H1 (cell line): ENCODE measurements around the gene APLP1. TPM values are rescaled to one million over a fixed set of nuclear protein-coding genes. Genes with fewer than 3 reads are reported as not detected.

Source experiments
- CTCF ChIA-PET: fragments of 300-600 bp; sonication (Branson Sonifier 250); formaldehyde crosslinking; loops from one replicate; lab custom pipeline; 2021; ENCODE audit not compliant: partially characterized antibody; lab: Charles Lee
- POLR2A ChIA-PET: fragments of 300-600 bp; sonication (Branson Sonifier 250); formaldehyde crosslinking; loops from one replicate; lab custom pipeline; 2021; ENCODE audit warnings: inconsistent platforms; ENCODE audit not compliant: partially characterized antibody; lab: Charles Lee
- DNase-seq, 2 experiments: peaks; one replicate each; pipeline versions ENCODE4 v3.0.0 to v3.0.0-alpha.2; 2010 to 2022; ENCODE audit warnings: low spot score in 2 of 2, low read depth in 1 of 2, mixed read lengths in 1 of 2
- FAIRE-seq: peaks from 2 replicates; lab custom pipeline; 2011; peaks lifted over from hg19 to GRCh38; lab: Jason Lieb, UNC
- H2AFZ ChIP-seq: 2 replicates; pipeline ENCODE4 v1.8.1; 2012; ENCODE audit warnings: low read length, inconsistent platforms
- H2AK5ac ChIP-seq: 2 replicates; pipeline ENCODE4 v1.6.1; 2013; ENCODE audit warnings: low read depth, low read length
- H2BK120ac ChIP-seq: replicated peaks from 2 replicates; pipeline ENCODE3; 2013; ENCODE audit warnings: low read depth, low read length, inconsistent platforms
- H2BK12ac ChIP-seq: 2 replicates; pipeline ENCODE4 v1.6.1; 2013; ENCODE audit warnings: low read depth, low read length
- H2BK15ac ChIP-seq: 2 replicates; pipeline ENCODE4 v1.6.1; 2013; ENCODE audit warnings: low read length
- H2BK20ac ChIP-seq: 2 replicates; pipeline ENCODE4 v1.6.1; 2013; ENCODE audit warnings: low read length
- H2BK5ac ChIP-seq: 2 replicates; pipeline ENCODE4 v1.6.1; 2013; ENCODE audit warnings: low read depth, low read length
- H3K14ac ChIP-seq: 2 replicates; pipeline ENCODE4 v1.6.1; 2013; ENCODE audit warnings: inconsistent platforms; ENCODE audit not compliant: insufficient read length
- H3K18ac ChIP-seq: 2 replicates; pipeline ENCODE4 v1.6.1; 2013; ENCODE audit warnings: low read length; ENCODE audit errors: extremely low read depth
- H3K23ac ChIP-seq: 2 replicates; pipeline ENCODE4 v1.6.1; 2013; ENCODE audit warnings: inconsistent platforms; ENCODE audit not compliant: insufficient read length
- H3K23me2 ChIP-seq: 2 replicates; pipeline ENCODE4 v1.6.1; 2013; ENCODE audit warnings: low read depth, low read length
- H3K27ac ChIP-seq: 2 replicates; pipeline ENCODE4 v1.6.1; 2011; ENCODE audit warnings: low read depth, low read length, inconsistent platforms
- H3K27me3 ChIP-seq, 4 experiments: replicated peaks in 1 of 4; 1 replicate in 1 of 4; 2 replicates in 3 of 4; pipeline versions ENCODE4 v1.6.1 to v1.8.1; 2011 to 2013; ENCODE audit warnings: low read length in 3 of 4, mild to moderate bottlenecking in 3 of 4, inconsistent platforms in 2 of 4, mixed read lengths in 2 of 4, moderate library complexity in 1 of 4; ENCODE audit not compliant: control insufficient read depth in 3 of 4, insufficient read depth in 3 of 4; ENCODE audit errors: extremely low read depth in 1 of 4
- H3K36me3 ChIP-seq, 4 experiments: 2 replicates each; pipeline versions ENCODE4 v1.6.1 to v1.8.1; 2011 to 2013; ENCODE audit warnings: mild to moderate bottlenecking in 4 of 4, low read length in 3 of 4, moderate library complexity in 2 of 4, control low read depth in 1 of 4, inconsistent platforms in 1 of 4; ENCODE audit not compliant: insufficient read depth in 4 of 4, control insufficient read depth in 2 of 4
- H3K4ac ChIP-seq: replicated peaks from 2 replicates; pipeline ENCODE3; 2013; ENCODE audit warnings: low read length, low read depth, mixed read lengths, inconsistent platforms; ENCODE audit not compliant: insufficient read length
- H3K4me1 ChIP-seq, 4 experiments: replicated peaks in 1 of 4; 1 replicate in 1 of 4; 2 replicates in 3 of 4; pipeline versions ENCODE4 v1.6.1 to v1.8.1; 2011 to 2013; ENCODE audit warnings: low read length in 3 of 4, inconsistent platforms in 2 of 4, mixed read lengths in 1 of 4; ENCODE audit not compliant: insufficient read depth in 4 of 4, control insufficient read depth in 3 of 4
- H3K4me2 ChIP-seq, 2 experiments: 2 replicates each; pipeline versions ENCODE4 v1.6.1 to v1.8.1; 2011 to 2013; ENCODE audit warnings: low read depth in 2 of 2, low read length in 2 of 2, control low read depth in 1 of 2, inconsistent platforms in 1 of 2, mild to moderate bottlenecking in 1 of 2; ENCODE audit not compliant: insufficient read depth in 1 of 2
- H3K4me3 ChIP-seq, 4 experiments: fragments of 200-600, 300-600 bp in 1 of 4; sonication (generic), shearing (Covaris generic), sonication (Bioruptor Twin) in 1 of 4; 2 replicates each; pipeline versions ENCODE4 v1.5.1 to v1.8.1; 2011 to 2016; ENCODE audit warnings: low read length in 4 of 4, low read depth in 3 of 4, control low read depth in 2 of 4, inconsistent platforms in 2 of 4, mild to moderate bottlenecking in 2 of 4, mixed read lengths in 1 of 4, moderate library complexity in 1 of 4; ENCODE audit not compliant: insufficient read depth in 2 of 4; ENCODE audit errors: extremely low read depth in 1 of 4
- H3K56ac ChIP-seq: replicated peaks from 2 replicates; pipeline ENCODE3; 2013; ENCODE audit warnings: low read depth, mild to moderate bottlenecking, mixed read lengths, low read length, inconsistent platforms; ENCODE audit not compliant: insufficient read length
- H3K79me1 ChIP-seq: 2 replicates; pipeline ENCODE4 v1.6.1; 2013; ENCODE audit warnings: low read depth, low read length, control low read depth
- H3K79me2 ChIP-seq, 2 experiments: 2 replicates each; pipeline versions ENCODE4 v1.6.1 to v1.8.1; 2012 to 2013; ENCODE audit warnings: low read length in 2 of 2, mild to moderate bottlenecking in 2 of 2, inconsistent platforms in 1 of 2; ENCODE audit not compliant: insufficient read depth in 2 of 2, control insufficient read depth in 1 of 2
- H3K9ac ChIP-seq, 4 experiments: replicated peaks in 1 of 4; 1 replicate in 1 of 4; 2 replicates in 3 of 4; pipeline versions ENCODE4 v1.6.1 to v1.8.1; 2011 to 2013; ENCODE audit warnings: low read depth in 3 of 4, low read length in 3 of 4, control low read depth in 2 of 4, mild to moderate bottlenecking in 2 of 4, moderate library complexity in 2 of 4, inconsistent platforms in 1 of 4; ENCODE audit errors: extremely low read depth in 1 of 4
- H3K9me3 ChIP-seq, 2 experiments: 2 replicates each; pipeline versions ENCODE4 v1.6.1 to v1.8.1; 2012 to 2013; ENCODE audit warnings: mild to moderate bottlenecking in 2 of 2, moderate library complexity in 2 of 2, control low read depth in 1 of 2, inconsistent platforms in 1 of 2, low read depth in 1 of 2, low read length in 1 of 2, mixed read lengths in 1 of 2; ENCODE audit not compliant: insufficient read depth in 2 of 2
- H4K20me1 ChIP-seq, 2 experiments: replicated peaks in 1 of 2; 2 replicates each; pipeline versions ENCODE3 to v1.8.1; 2011 to 2013; ENCODE audit warnings: inconsistent platforms in 2 of 2, low read length in 2 of 2, mild to moderate bottlenecking in 1 of 2; ENCODE audit not compliant: insufficient read depth in 2 of 2, control insufficient read depth in 1 of 2
- H4K5ac ChIP-seq: 2 replicates; pipeline ENCODE4 v1.6.1; 2013; ENCODE audit warnings: low read length, low read depth, mixed read lengths, inconsistent platforms; ENCODE audit not compliant: insufficient read length
- H4K8ac ChIP-seq: 2 replicates; pipeline ENCODE4 v1.8.0; 2013; ENCODE audit warnings: mild to moderate bottlenecking, moderate library complexity, low read length, inconsistent platforms; ENCODE audit not compliant: insufficient read depth; ENCODE audit errors: extremely low read depth
- H4K91ac ChIP-seq: replicated peaks from 2 replicates; pipeline ENCODE3; 2013; ENCODE audit warnings: low read length, mixed read lengths, inconsistent platforms; ENCODE audit not compliant: insufficient read length
- EP300 ChIP-seq, 2 experiments: IDR thresholded peaks; 1 replicate in 1 of 2; 2 replicates in 1 of 2; pipeline ENCODE4 v1.6.1; 2011 to 2012; ENCODE audit warnings: low read depth in 2 of 2, low read length in 2 of 2, mild to moderate bottlenecking in 2 of 2, borderline replicate concordance in 1 of 2, inconsistent platforms in 1 of 2, moderate library complexity in 1 of 2
- GTF2F1 ChIP-seq: IDR thresholded peaks from 2 replicates; pipeline ENCODE4 v1.6.1; 2012; ENCODE audit warnings: low read depth, low read length, improper control_type of control experiment, borderline replicate concordance
- RAD21 ChIP-seq, 2 experiments: IDR thresholded peaks in 1 of 2; conservative IDR thresholded peaks in 1 of 2; 2 replicates each; pipeline ENCODE4 v1.6.1; 2011; ENCODE audit warnings: low read depth in 2 of 2, low read length in 2 of 2, improper control_type of control experiment in 1 of 2, inconsistent platforms in 1 of 2, mild to moderate bottlenecking in 1 of 2, moderate library complexity in 1 of 2
- WGBS, 2 experiments: shearing (Covaris generic) in 1 of 2; methylation state at CpG; one replicate each; pipeline versions ENCODE4 v1.1.6 to v1.1.7; 2013 to 2015; ENCODE audit warnings: low lambda C conversion rate in 2 of 2, mixed read lengths in 2 of 2, inconsistent platforms in 1 of 2, low coverage in 1 of 2, missing lambda C conversion rate in 1 of 2; ENCODE audit not compliant: insufficient replicate concordance in 2 of 2, insufficient coverage in 1 of 2, insufficient read length in 1 of 2; ENCODE audit errors: extremely low coverage in 1 of 2, missing lambda C conversion rate in 1 of 2; 5-methylcytosine and 5-hydroxymethylcytosine counted together
- polyA plus RNA-seq, 7 experiments: library from polyadenylated mRNA; depleted of rRNA in 3 of 7; stranded (reverse) in 5 of 7; unstranded in 2 of 7; fragments of >200 nt in 5 of 7; fragments of 200-250 nt in 2 of 7; gene quantifications; 1 replicate in 5 of 7; 2 replicates in 1 of 7; 4 replicates in 1 of 7; pipeline versions ENCODE4 v1.2.1 to v1.2.3, GENCODE V29; 2011 to 2013; ENCODE audit warnings: missing spikeins in 2 of 7, mixed read lengths in 2 of 7
- total RNA-seq: library from RNA; stranded (reverse); fragmentation: NEBNext Ultra II Directional; extraction: Animal tissue kit (Norgen Biotek cat#: 25700); gene quantifications from 2 replicates; pipeline ENCODE4 v1.2.1, GENCODE V29; 2021
- TF ChIP-seq, protein P1 (sequence below): IDR thresholded peaks from 2 replicates; pipeline ENCODE4 v1.6.1; 2011; ENCODE audit warnings: low read depth, mild to moderate bottlenecking, low read length; ENCODE audit not compliant: insufficient read depth

Gene APLP1
- total and polyA plus RNA-seq, 2 of the 8 experiments (the other 6 are each of a cell fraction or from before 2014, with no cell fraction given): 19.9 to 22.0 TPM

- Histone ChIP-seq H3K9me3 (no peaks in the 10 kb centered on the region; a peak in 1 of 4 replicates), H3K56ac (no peak overlapping the region), H2AK5ac (no peak overlapping the region), H4K91ac (no peak overlapping the region), H2AFZ (no peak overlapping the region), H4K20me1 (peaks cover 0 to 2% of the 10 kb centered on the region in 2 experiments), H3K23me2 (peaks cover 22% of the 10 kb centered on the region), H2BK120ac (no peak overlapping the region), H2BK20ac (no peak overlapping the region), H4K5ac (no peak overlapping the region), H3K36me3 (no peaks in the 10 kb centered on the region), H3K79me1 (no peaks in the 10 kb centered on the region), H2BK12ac (no peak overlapping the region), H3K27ac (no peak overlapping the region), H2BK5ac (no peak overlapping the region), H3K4ac (no peak overlapping the region), H2BK15ac (no peak overlapping the region), H3K9ac (no peak overlapping the region), H3K23ac (no peak overlapping the region), H3K4me1 (peaks cover 0 to 16% (median 5%) of the 10 kb centered on the region in 4 experiments; a peak in 5 of 7 replicates), H3K4me3 (no peak overlapping the region), H4K8ac (no peak overlapping the region), H3K79me2 (no peaks in the 10 kb centered on the region), H3K27me3 (peaks cover 20 to 40% (median 31%) of the 10 kb centered on the region in 4 experiments), H3K4me2 (no peak overlapping the region), H3K18ac (no peak overlapping the region), H3K14ac (no peak overlapping the region)
- TF ChIP-seq GTF2F1 (no peak), EP300 (IDR thresholded peaks at IDR 0.05; ENCODE audit: borderline replicate concordance in 1 of 2, low read depth in 2 of 2, low read length in 2 of 2) (no peak), RAD21 (IDR thresholded peaks at IDR 0.05 in 1 of 2, conservative IDR thresholded peaks at IDR 0.05 in 1 of 2; ENCODE audit: low read depth in 2 of 2, low read length in 2 of 2) (no peak)
- TF ChIP-seq, protein P1, sequence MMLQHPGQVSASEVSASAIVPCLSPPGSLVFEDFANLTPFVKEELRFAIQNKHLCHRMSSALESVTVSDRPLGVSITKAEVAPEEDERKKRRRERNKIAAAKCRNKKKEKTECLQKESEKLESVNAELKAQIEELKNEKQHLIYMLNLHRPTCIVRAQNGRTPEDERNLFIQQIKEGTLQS: no peak
- no peak for FAIRE-seq
- ChIA-PET CTCF (no interaction called here), POLR2A (no interaction called here)
- WGBS, 2 experiments: 90 to 100% methylated on average over 1 to 13 of the region's 13 CpGs
- no peak for DNase-seq
Observed at GRCh38 chr19:35841961-35842595, 26.3 kb upstream of the APLP1 start.
